GM12878 (cell line): ENCODE results near the gene IFT52. TPM values are rescaled to one million over a fixed set of nuclear protein-coding genes. Genes with fewer than 3 reads are reported as not detected.

ENCODE experiments used
- ATAC-seq: fragments of 200-7000 bp; cut with Tn5 transposase; 3 replicates; pipeline ENCODE4 v1.9.1; 2020; ENCODE audit warnings: mild to moderate bottlenecking, moderate library complexity
- BruUV-seq: library from RNA; stranded (reverse); fragments of 400-500 nt; replicated peaks from 2 replicates; lab custom pipeline; 2021; lab: Mats Ljungman, UMichigan
- CTCF ChIA-PET: fragments of 300-600 bp; sonication (Branson Sonifier 250); formaldehyde crosslinking; extraction: SDS; loops from one replicate; lab custom pipeline; 2021; ENCODE audit warnings: inconsistent platforms; lab: Yijun Ruan, JAX
- POLR2A ChIA-PET: fragments of 350-600 bp; formaldehyde crosslinking; extraction: SDS; loops from one replicate; lab custom pipeline; 2021; ENCODE audit warnings: inconsistent platforms; lab: Charles Lee
- RAD21 ChIA-PET: fragments of 300-600 bp; sonication (Branson Sonifier 250); formaldehyde crosslinking; loops from one replicate; lab custom pipeline; 2023; ENCODE audit warnings: antibody characterized with exemption; ENCODE audit not compliant: unreplicated experiment; lab: Charles Lee
- SMC1A ChIA-PET: fragments of 300-600 bp; sonication (Branson Sonifier 250); formaldehyde crosslinking; loops from one replicate; lab custom pipeline; 2023; ENCODE audit not compliant: unreplicated experiment, uncharacterized antibody; lab: Charles Lee
- DNase-seq: peaks from one replicate; pipeline ENCODE4 v3.0.0-alpha.2; 2011; ENCODE audit warnings: low read depth, low spot score
- FAIRE-seq: peaks from 3 replicates; lab custom pipeline; 2011; peaks lifted over from hg19 to GRCh38; lab: Jason Lieb, UNC
- H2AFZ ChIP-seq: 2 replicates; pipeline ENCODE4 v1.6.0; 2011; ENCODE audit warnings: low read depth, low read length, control low read depth; ENCODE audit not compliant: control insufficient read depth
- H3K27ac ChIP-seq: 2 replicates; pipeline ENCODE4 v1.5.1; 2011; ENCODE audit warnings: control low read depth; ENCODE audit not compliant: control insufficient read depth, insufficient read depth
- H3K27me3 ChIP-seq, 2 experiments: replicated peaks in 1 of 2; 2 replicates each; pipeline versions ENCODE4 v1.6.0 to v1.6.1; 2011; ENCODE audit warnings: low read length in 1 of 2; ENCODE audit not compliant: control insufficient read depth in 2 of 2, insufficient read depth in 2 of 2
- H3K36me3 ChIP-seq, 2 experiments: 2 replicates each; pipeline ENCODE4 v1.5.1; 2011; ENCODE audit warnings: low read length in 1 of 2; ENCODE audit not compliant: control insufficient read depth in 2 of 2, insufficient read depth in 2 of 2
- H3K4me1 ChIP-seq: 2 replicates; pipeline ENCODE4 v1.6.1; 2011; ENCODE audit warnings: mild to moderate bottlenecking, low read length, moderate library complexity, mixed read lengths; ENCODE audit not compliant: control insufficient read depth, insufficient read depth
- H3K4me2 ChIP-seq: 2 replicates; pipeline ENCODE4 v1.6.0; 2011; ENCODE audit warnings: control low read depth; ENCODE audit not compliant: control insufficient read depth, insufficient read depth
- H3K4me3 ChIP-seq: fragments of 200-600 bp; sonication (generic); 2 replicates; pipeline ENCODE4 v1.5.1; 2016
- H3K79me2 ChIP-seq: 2 replicates; pipeline ENCODE4 v1.6.0; 2011; ENCODE audit warnings: low read length; ENCODE audit not compliant: control insufficient read depth, insufficient read depth
- H3K9ac ChIP-seq: 2 replicates; pipeline ENCODE4 v1.8.0; 2011; ENCODE audit warnings: low read length, control low read depth, mixed read lengths; ENCODE audit not compliant: control insufficient read depth, insufficient read depth
- H3K9me3 ChIP-seq: replicated peaks from 3 replicates; pipeline ENCODE4 v1.5.1; 2011; ENCODE audit warnings: mild to moderate bottlenecking, low read length; ENCODE audit not compliant: control insufficient read depth, insufficient read depth
- H4K20me1 ChIP-seq: 2 replicates; pipeline ENCODE4 v1.6.0; 2011; ENCODE audit not compliant: control insufficient read depth, insufficient read depth
- HDAC6 ChIP-seq: fragments of 200-600 bp; sonication (generic); IDR thresholded peaks from one replicate; pipeline ENCODE4 v1.8.0; 2017; ENCODE audit warnings: antibody characterized with exemption; ENCODE audit not compliant: unreplicated experiment
- NFYB ChIP-seq: IDR thresholded peaks from 2 replicates; pipeline ENCODE4 v1.6.1; 2011; ENCODE audit warnings: low read depth, mild to moderate bottlenecking, low read length, improper control_type of control experiment, moderate library complexity; ENCODE audit not compliant: insufficient read depth
- PBX3 ChIP-seq: IDR thresholded peaks from 2 replicates; pipeline ENCODE4 v1.6.1; 2011; ENCODE audit warnings: mild to moderate bottlenecking, low read depth, low read length, moderate library complexity; ENCODE audit not compliant: insufficient replicate concordance
- REST ChIP-seq: IDR thresholded peaks from 2 replicates; pipeline ENCODE4 v1.6.1; 2012; ENCODE audit warnings: mild to moderate bottlenecking, low read depth, low read length
- RUNX3 ChIP-seq: IDR thresholded peaks from 2 replicates; pipeline ENCODE4 v1.6.1; 2012; ENCODE audit warnings: low read length, inconsistent platforms
- SIN3A ChIP-seq: IDR thresholded peaks from 2 replicates; pipeline ENCODE4 v1.6.1; 2012; ENCODE audit warnings: low read depth, low read length, improper control_type of control experiment
- TCF7 ChIP-seq: IDR thresholded peaks from 2 replicates; pipeline ENCODE4 v1.6.1; 2014; ENCODE audit warnings: antibody characterized with exemption, borderline replicate concordance
- ZSCAN29 ChIP-seq: fragments of 450-650 bp; IDR thresholded peaks from 2 replicates; pipeline ENCODE4 v1.6.1; 2017; ENCODE audit warnings: mild to moderate bottlenecking, moderate library complexity
- WGBS: methylation state at CpG from one replicate; pipeline ENCODE4 v1.1.6; 2016; ENCODE audit warnings: low lambda C conversion rate; ENCODE audit not compliant: insufficient replicate concordance, insufficient coverage; ENCODE audit errors: missing lambda C conversion rate; 5-methylcytosine and 5-hydroxymethylcytosine counted together
- in situ Hi-C: fragments of 300-500 bp; cut with MboI; formaldehyde crosslinking; loops from 9 replicates; pipeline ENCODE4 v1.14.3; 2018; ENCODE audit warnings: mixed read lengths
- intact Hi-C: fragments of 100-400 bp; cut with micrococcal nuclease; formaldehyde crosslinking; loops from one replicate; pipeline ENCODE4 v1.14.2; 2022; ENCODE audit not compliant: unreplicated experiment
- polyA plus RNA-seq, 11 experiments: library from polyadenylated mRNA; depleted of rRNA in 4 of 11; unstranded in 6 of 11; stranded (reverse) in 5 of 11; fragments of >200 nt; fragmentation: Nextera tagmentation in 4 of 11; fragmentation: Illumina TruSeq in 1 of 11; extraction: Ambion mirVana in 4 of 11; extraction: Trizol in 1 of 11; gene quantifications; 1 replicate in 1 of 11; 2 replicates in 10 of 11; pipeline versions ENCODE4 v1.2.1 to v1.2.3, GENCODE V29; 2011 to 2016; ENCODE audit warnings: inconsistent platforms in 2 of 11, missing spikeins in 2 of 11, low read depth in 1 of 11
- total RNA-seq, 4 experiments: library from RNA; depleted of rRNA in 3 of 4; stranded (reverse); fragments of >200 nt in 3 of 4; fragmentation: Illumina TruSeq in 1 of 4; extraction: Trizol in 1 of 4; gene quantifications; 2 replicates each; pipeline versions ENCODE4 v1.2.1 to v1.2.3, GENCODE V29; 2013 to 2021

The IFT52 gene
- total and polyA plus RNA-seq, 10 of the 15 experiments (the other 5 are each of a cell fraction or from before 2014, with no cell fraction given), result 18.1 to 30.5 (median 26.0) TPM

- Histone ChIP-seq H3K4me3 (no peak overlapping the region), H3K79me2 (no peaks in the 10 kb centered on the region), H4K20me1 (no peaks in the 10 kb centered on the region), H3K9ac (no peak overlapping the region), H3K4me1 (no peaks in the 10 kb centered on the region), H3K27me3 (no peaks in the 10 kb centered on the region), H3K36me3 (no peaks in the 10 kb centered on the region), H3K4me2 (no peak overlapping the region), H3K27ac (no peak overlapping the region), H2AFZ (no peak overlapping the region), H3K9me3 (no peaks in the 10 kb centered on the region)
- in situ Hi-C loops, result no loop called here
- SMC1A ChIA-PET, result interaction anchor here (0.5 to 1.4 kb wide), 3 partner anchors 15 to 166 kb away, joined by 3 read pairs; no protein-coding TSS in a partner anchor
- DNase-seq, result no peak
- 3% methylated on average over 2 of the region's 2 CpGs for WGBS
- ATAC-seq, result no peak
- RAD21 ChIA-PET, result no interaction called here
- POLR2A ChIA-PET, result interaction anchor here (0.6 to 1.2 kb wide), 2 partner anchors 22 to 123 kb away, joined by 3 to 11 read pairs; no protein-coding TSS in a partner anchor
- CTCF ChIA-PET, result interaction anchor here (1.1 to 2.8 kb wide), 4 partner anchors 26 to 140 kb away, joined by 3 to 11 read pairs (median 6); partner anchors contain the start of gene SGK2
- BruUV-seq, result no TSS peak
- TF ChIP-seq SIN3A (no peak), HDAC6 (no peak), PBX3 (no peak), TCF7 (no peak), REST (no peak), RUNX3 (no peak), NFYB (no peak), ZSCAN29 (no peak)
- FAIRE-seq, result no peak
- intact Hi-C loops, result no loop called here
Observed at GRCh38 chr20:43583982-43584432, 6.7 kb upstream of the IFT52 start.
